Brain microvascular endothelial cell (primary cell): ENCODE measurements around the gene RASAL3.

ENCODE experiments used
- DNase-seq: peaks from one replicate; pipeline ENCODE4 v3.0.0-alpha.2; 2020
- H3K27ac ChIP-seq: fragments of 250-450 bp; sonication (Bioruptor Pico); 2 replicates; pipeline ENCODE4 v1.5.1; 2020; ENCODE audit warnings: mild to moderate bottlenecking, moderate library complexity
- H3K27me3 ChIP-seq: fragments of 250-450 bp; sonication (Bioruptor Pico); replicated peaks from 2 replicates; pipeline ENCODE4 v1.5.1; 2020; ENCODE audit warnings: mild to moderate bottlenecking
- H3K36me3 ChIP-seq: fragments of 250-450 bp; sonication (Bioruptor Pico); replicated peaks from 2 replicates; pipeline ENCODE4 v1.5.1; 2020; ENCODE audit warnings: mild to moderate bottlenecking
- H3K4me3 ChIP-seq: 2 replicates; pipeline ENCODE4 v1.5.1; 2011; ENCODE audit warnings: low read depth, mild to moderate bottlenecking, control low read depth, low read length, moderate library complexity
- CTCF ChIP-seq: IDR thresholded peaks from 2 replicates; pipeline ENCODE4 v1.5.1; 2011; ENCODE audit warnings: low read depth, mild to moderate bottlenecking, moderate library complexity, low read length, control low read depth, inconsistent platforms; ENCODE audit errors: missing control alignments
- in situ Hi-C: cut with HindIII; loops from 2 replicates; pipeline ENCODE4 v1.10.0; 2017; ENCODE audit warnings: low sequenced_read_pairs, low pct_ligation_motif_present

The RASAL3 gene

GRCh38 chr19:15430526-15431120 lies 33.7 kb downstream of the RASAL3 start:
- in situ Hi-C loops, result no loop called here
- Histone ChIP-seq H3K27me3 (no peaks in the 10 kb centered on the region), H3K4me3 (no peak overlapping the region), H3K27ac (no peak overlapping the region), H3K36me3 (peaks cover 19% of the 10 kb centered on the region)
- DNase-seq, result no peak
- no peak for TF ChIP-seq CTCF

GRCh38 chr19:15429825-15430467 lies 34.4 kb downstream of the RASAL3 start:
- Histone ChIP-seq H3K36me3 (peaks cover 23% of the 10 kb centered on the region), H3K27me3 (no peaks in the 10 kb centered on the region), H3K4me3 (no peak overlapping the region), H3K27ac (no peak overlapping the region)
- no peak for TF ChIP-seq CTCF
- in situ Hi-C loops, result no loop called here
- no peak for DNase-seq

GRCh38 chr19:15428956-15429824 lies 35.2 kb downstream of the RASAL3 start:
- DNase-seq, result no peak
- H3K27ac ChIP-seq, result no peak overlapping the region
- no peak overlapping the region for H3K4me3 ChIP-seq
- no peak for TF ChIP-seq CTCF
- peaks cover 29% of the 10 kb centered on the region for H3K36me3 ChIP-seq
- H3K27me3 ChIP-seq, result no peaks in the 10 kb centered on the region
- in situ Hi-C loops, result no loop called here

GRCh38 chr19:15427991-15428471 lies 36.3 kb downstream of the RASAL3 start:
- H3K36me3 ChIP-seq, result peaks cover 41% of the 10 kb centered on the region
- no peak overlapping the region for H3K4me3 ChIP-seq
- DNase-seq, result no peak
- no peaks in the 10 kb centered on the region for H3K27me3 ChIP-seq
- in situ Hi-C loops, result no loop called here
- TF ChIP-seq CTCF, result no peak
- no peak overlapping the region for H3K27ac ChIP-seq

- H3K27ac ChIP-seq, result no peak overlapping the region
- in situ Hi-C loops, result no loop called here
- H3K27me3 ChIP-seq, result no peaks in the 10 kb centered on the region
- no peak overlapping the region for H3K4me3 ChIP-seq
- TF ChIP-seq CTCF, result no peak
- no peak for DNase-seq
- H3K36me3 ChIP-seq, result peaks cover 46% of the 10 kb centered on the region
These were observed 37.0 kb downstream of the RASAL3 start for GRCh38 chr19:15427350-15427700.
